Activated CD4-positive, CD25-positive, alpha-beta regulatory T cell (primary cell): ENCODE results near the gene RPS6KB1.
"Not testable (repeated sequence)": the region's sequence is repeated elsewhere in the genome, so short reads cannot be mapped to it uniquely, and the experiment has no call there.

ENCODE experiments used
- DNase-seq, 4 experiments: peaks; one replicate each; lab custom pipeline; 2025; lab: John Stamatoyannopoulos, UW

RPS6KB1 gene

GRCh38 chr17:59892924-59893675 lies at the start of gene RPS6KB1, which contains the start of gene TUBD1:
Gene RPS6KB1 (plus strand): TSS chr17:59893121. CDS start chr17:59893185, 64 bp downstream.
Gene TUBD1 (minus strand): TSS chr17:59892943. CDS start chr17:59891002, 1,941 bp downstream.
- peak; percentile 82 to 91 (median 89) for DNase-seq

- DNase-seq = no peak
Observed at GRCh38 chr17:59844884-59845594, 47.9 kb upstream of the RPS6KB1 start.

DNA sequence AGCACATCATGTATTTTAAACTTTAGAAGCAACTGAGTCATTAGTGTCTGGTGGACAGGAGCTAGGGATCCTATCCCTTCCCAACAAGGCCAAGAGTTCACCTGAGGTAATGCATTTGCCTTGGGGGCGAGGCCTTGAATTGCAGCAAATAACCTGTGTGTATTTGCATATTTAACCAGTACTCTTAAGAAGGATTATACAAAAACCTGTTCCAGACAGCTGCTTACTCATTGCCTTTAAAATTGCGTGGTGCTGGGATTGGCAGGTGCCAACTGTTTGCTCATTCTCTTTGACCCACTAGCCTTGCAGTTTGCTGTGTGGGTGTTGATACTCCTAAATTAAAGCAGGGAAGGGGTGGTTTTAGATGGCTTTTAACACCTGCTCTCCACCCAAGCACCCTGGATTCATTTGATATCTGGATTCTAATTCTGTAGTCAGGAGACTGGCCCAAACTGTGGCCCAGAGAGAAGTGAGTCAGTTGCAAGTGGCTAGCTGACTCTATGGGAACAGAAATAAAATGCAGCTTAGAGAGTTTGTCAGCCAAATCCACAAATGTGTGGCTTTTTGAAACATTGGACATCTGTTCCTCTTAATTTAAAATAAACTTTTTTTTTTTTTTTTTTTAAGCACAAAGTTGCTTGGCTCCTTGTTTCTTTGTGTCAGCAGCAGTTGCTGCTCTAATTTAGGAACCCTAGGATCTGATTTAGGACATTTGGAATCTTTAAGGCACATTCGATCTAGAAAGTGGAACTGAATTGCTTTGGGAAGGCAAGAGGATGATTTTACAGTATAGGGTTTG lies 47.1 kb upstream of the RPS6KB1 start:
- no peak for DNase-seq

DNA sequence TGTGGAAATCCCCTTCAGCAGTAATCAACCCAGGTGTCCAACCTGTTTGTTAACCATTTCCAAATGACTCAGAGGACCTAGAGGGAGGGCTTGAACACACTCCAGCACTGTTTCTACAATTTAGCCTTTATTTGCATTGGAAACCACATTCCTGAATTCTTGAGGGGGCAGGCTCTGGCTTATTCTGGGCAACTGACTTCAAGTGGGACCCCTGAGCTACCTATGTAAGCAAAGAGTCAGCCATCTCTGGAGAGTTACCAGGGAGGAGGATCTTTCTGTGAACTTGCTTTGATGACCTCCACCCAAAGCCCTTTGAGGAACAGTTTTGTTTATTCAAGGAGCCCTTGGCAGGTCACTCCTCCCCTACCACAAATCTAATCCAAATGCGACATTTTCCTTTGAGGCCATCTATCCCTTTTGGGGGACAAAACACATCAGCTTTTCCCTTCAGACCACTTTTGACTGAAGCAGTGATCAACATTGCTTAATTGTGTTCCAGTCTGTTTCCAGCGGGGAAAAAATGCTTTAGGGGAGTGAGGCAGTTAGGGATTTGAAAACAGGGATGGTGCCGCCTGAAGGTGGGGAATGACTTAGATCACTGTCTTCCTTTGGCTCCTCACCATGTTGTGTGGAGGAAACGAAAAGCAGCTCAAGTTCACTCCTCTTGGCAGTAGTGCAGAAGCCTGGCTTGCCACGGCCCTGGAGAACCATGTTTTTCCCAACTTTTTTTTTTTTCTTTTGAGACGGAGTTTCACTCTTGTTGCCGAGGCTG lies 46.3 kb upstream of the RPS6KB1 start:
- DNase-seq = no peak

DNA sequence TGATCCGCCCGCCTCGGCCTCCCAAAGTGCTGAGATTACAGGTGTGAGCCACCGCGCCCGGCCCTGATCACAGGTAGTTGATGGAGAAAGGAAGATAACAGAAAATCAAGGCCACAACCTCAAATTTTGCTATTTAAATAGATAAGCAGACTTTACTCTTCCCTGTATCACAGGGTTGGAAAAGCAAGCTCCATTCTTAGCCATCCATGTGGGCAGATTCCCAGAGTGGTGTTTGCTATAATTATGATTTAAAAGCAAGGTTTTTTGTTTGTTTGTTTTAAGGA lies 44.6 kb upstream of the RPS6KB1 start:
- no peak for DNase-seq

- DNase-seq = no peak
Observed at GRCh38 chr17:59848778-59849177, 44.1 kb upstream of the RPS6KB1 start.

- DNase-seq = not testable (repeated sequence)
Observed at GRCh38 chr17:59850311-59850710, 42.6 kb upstream of the RPS6KB1 start.

DNA sequence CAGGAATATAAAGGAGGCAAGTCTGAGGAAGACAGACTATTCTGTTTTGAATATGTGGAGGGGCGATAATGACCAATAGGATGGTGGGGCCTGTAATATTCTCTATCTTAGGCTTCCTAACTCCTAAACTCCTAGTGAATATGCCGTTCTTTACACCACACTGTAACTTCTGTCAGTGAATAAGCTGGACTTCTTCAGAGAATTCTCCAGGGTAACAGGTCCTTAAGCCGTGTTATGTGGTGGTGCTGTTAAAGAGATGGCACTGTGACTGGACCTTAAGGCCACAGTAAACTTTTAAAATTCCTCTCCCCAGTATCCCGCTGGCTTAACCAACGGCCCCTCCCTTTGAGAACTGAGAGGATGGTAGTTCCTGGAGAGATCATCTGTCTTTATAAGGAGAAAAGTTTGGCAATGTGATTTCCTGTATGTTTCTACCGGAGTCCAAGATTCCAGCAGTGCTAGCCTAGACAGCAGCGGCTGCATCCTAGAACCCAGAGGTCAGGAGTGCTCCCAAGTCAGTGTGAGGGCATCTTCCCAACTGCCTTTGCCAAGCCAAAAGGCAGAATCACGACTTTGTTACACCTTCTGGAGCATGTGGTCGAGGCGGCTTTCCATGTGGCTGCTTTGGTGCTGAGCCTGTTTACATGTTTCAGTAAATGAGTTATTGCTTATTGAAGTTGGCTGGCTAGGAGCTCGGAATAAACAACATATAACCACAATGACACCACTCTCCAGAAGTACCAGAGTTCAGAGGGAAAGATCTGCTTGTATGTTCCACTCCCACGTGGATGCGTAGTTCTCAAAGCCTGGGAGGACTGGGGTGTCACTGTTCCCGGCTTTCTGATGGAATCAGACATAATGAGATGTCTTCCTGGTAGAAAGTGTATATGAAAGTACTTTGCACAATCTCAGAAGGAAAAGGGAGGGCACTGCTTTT lies 41.2 kb upstream of the RPS6KB1 start:
- DNase-seq = no peak

- DNase-seq = not testable (repeated sequence)
Observed at GRCh38 chr17:59852847-59853167, 40.1 kb upstream of the RPS6KB1 start.

GRCh38 chr17:59853168-59853918 lies 39.6 kb upstream of the RPS6KB1 start:
- DNase-seq = peak; percentile 19 to 66 (median 56)

- not testable (repeated sequence) for DNase-seq
Observed at GRCh38 chr17:59853919-59854729, 38.8 kb upstream of the RPS6KB1 start.

- no peak for DNase-seq
Observed at GRCh38 chr17:59856859-59857794, 35.8 kb upstream of the RPS6KB1 start.

- DNase-seq = no peak
Observed at GRCh38 chr17:59858167-59858816, 34.6 kb upstream of the RPS6KB1 start.

GRCh38 chr17:59858932-59859331 lies 34.0 kb upstream of the RPS6KB1 start:
- DNase-seq = no peak

- no peak for DNase-seq
Observed at GRCh38 chr17:59859444-59860025, 33.4 kb upstream of the RPS6KB1 start.

GRCh38 chr17:59863616-59864015 lies 29.3 kb upstream of the RPS6KB1 start:
- no peak for DNase-seq

DNA sequence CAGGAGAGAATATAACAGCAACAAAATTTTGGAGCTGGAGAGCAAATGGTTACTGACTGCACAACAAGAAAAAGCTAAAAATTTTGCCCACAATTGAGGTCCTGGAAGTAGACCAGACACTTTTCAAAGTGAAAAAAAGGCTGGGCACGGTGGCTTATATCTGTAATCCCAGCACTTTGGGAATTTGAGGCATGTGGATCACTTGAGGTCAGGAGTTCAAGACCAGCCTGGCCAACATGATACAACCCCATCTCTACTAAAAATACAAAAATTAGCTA lies 23.0 kb upstream of the RPS6KB1 start:
- no peak for DNase-seq

DNA sequence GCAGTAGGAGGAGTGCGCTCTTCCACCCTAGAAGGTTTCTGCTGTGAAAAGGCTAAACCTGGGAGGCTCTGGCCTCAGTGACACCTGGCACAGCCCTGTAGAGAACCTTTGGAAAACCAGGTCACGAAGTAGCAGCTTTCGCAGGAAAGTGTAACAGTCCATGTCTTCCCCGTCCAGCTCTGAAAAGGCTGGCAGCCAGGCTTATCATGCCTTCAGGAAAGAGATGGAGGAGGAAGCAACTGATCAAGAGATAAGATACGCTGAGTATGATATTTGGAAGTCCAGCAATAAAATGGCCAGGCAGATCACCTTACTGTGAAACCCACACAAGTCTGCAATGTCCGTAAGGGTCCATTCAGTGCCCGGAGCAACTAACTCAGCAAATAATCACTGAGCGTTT lies 22.4 kb upstream of the RPS6KB1 start:
- DNase-seq = no peak
